HepG2 (cell line): ENCODE results near the gene GNG12. TPM values are rescaled to one million over a fixed set of nuclear protein-coding genes. Genes with fewer than 3 reads are reported as not detected.

Source experiments
- ATAC-seq: fragments of 200-7000 bp; cut with Tn5 transposase; 3 replicates; pipeline ENCODE4 v1.9.1; 2020; ENCODE audit warnings: mild to moderate bottlenecking, moderate library complexity
- BruUV-seq: library from RNA; stranded (reverse); fragments of 400-500 nt; replicated peaks from 2 replicates; lab custom pipeline; 2021; lab: Mats Ljungman, UMichigan
- CTCF ChIA-PET: fragments of 300-600 bp; formaldehyde crosslinking; extraction: SDS; loops from one replicate; lab custom pipeline; 2021; ENCODE audit warnings: low total read pairs, inconsistent platforms, low intra/inter-chr PET ratio; lab: Yijun Ruan, JAX
- POLR2A ChIA-PET: fragments of 350-600 bp; sonication (Branson Sonifier 250); formaldehyde crosslinking; loops from one replicate; lab custom pipeline; 2020; ENCODE audit warnings: antibody characterized with exemption, inconsistent platforms; lab: Yijun Ruan, JAX
- DNase-seq: peaks from one replicate; pipeline ENCODE4 v3.0.0-alpha.2; 2015; ENCODE audit warnings: low spot score
- FAIRE-seq: peaks from 3 replicates; lab custom pipeline; 2011; peaks lifted over from hg19 to GRCh38; lab: Jason Lieb, UNC
- H2AFZ ChIP-seq: one replicate; pipeline ENCODE4 v1.6.1; 2011; ENCODE audit warnings: low read length, inconsistent platforms
- H3K27ac ChIP-seq: fragments of 300-600 bp; 3 replicates; pipeline ENCODE4 v1.8.0; 2011; ENCODE audit warnings: mixed run types, mild to moderate bottlenecking, mixed read lengths, low read length, inconsistent platforms; ENCODE audit not compliant: insufficient read depth; ENCODE audit errors: extremely low read length
- H3K27me3 ChIP-seq, 2 experiments: fragments of 200-600 bp in 1 of 2; 2 replicates in 1 of 2; 3 replicates in 1 of 2; pipeline versions ENCODE4 v1.6.0 to v1.8.0; 2011; ENCODE audit warnings: low read length in 2 of 2, mild to moderate bottlenecking in 2 of 2, moderate library complexity in 2 of 2, inconsistent platforms in 1 of 2; ENCODE audit not compliant: insufficient read depth in 2 of 2, control insufficient read depth in 1 of 2
- H3K36me3 ChIP-seq, 2 experiments: fragments of 200-600 bp in 1 of 2; replicated peaks in 1 of 2; 2 replicates in 1 of 2; 3 replicates in 1 of 2; pipeline versions ENCODE4 v1.5.1 to v1.8.0; 2011; ENCODE audit warnings: low read length in 2 of 2, inconsistent platforms in 1 of 2; ENCODE audit not compliant: insufficient read depth in 2 of 2, control insufficient read depth in 1 of 2
- H3K4me1 ChIP-seq: 2 replicates; pipeline ENCODE4 v1.5.1; 2012; ENCODE audit warnings: low read length, inconsistent platforms; ENCODE audit not compliant: insufficient read depth
- H3K4me2 ChIP-seq: 2 replicates; pipeline ENCODE4 v1.6.0; 2011; ENCODE audit warnings: low read depth, low read length, inconsistent platforms
- H3K4me3 ChIP-seq, 3 experiments: fragments of 200-600 bp in 1 of 3; sonication (generic), shearing (Covaris generic) in 1 of 3; replicated peaks in 1 of 3; 2 replicates each; pipeline ENCODE4 v1.5.1; 2011 to 2016; ENCODE audit warnings: low read length in 3 of 3, inconsistent platforms in 2 of 3, low read depth in 2 of 3, mild to moderate bottlenecking in 2 of 3, control low read depth in 1 of 3, mixed read lengths in 1 of 3; ENCODE audit not compliant: insufficient read depth in 1 of 3
- H3K79me2 ChIP-seq: one replicate; pipeline ENCODE4 v1.6.1; 2011; ENCODE audit warnings: low read length, inconsistent platforms; ENCODE audit not compliant: insufficient read depth
- H3K9ac ChIP-seq: 2 replicates; pipeline ENCODE4 v1.6.0; 2011; ENCODE audit warnings: mild to moderate bottlenecking, low read depth, low read length, inconsistent platforms; ENCODE audit not compliant: insufficient read depth
- H3K9me3 ChIP-seq: 2 replicates; pipeline ENCODE4 v1.5.1; 2012; ENCODE audit warnings: mild to moderate bottlenecking, low read length
- H4K20me1 ChIP-seq: 2 replicates; pipeline ENCODE4 v1.6.0; 2011; ENCODE audit warnings: inconsistent platforms, mild to moderate bottlenecking, low read length, moderate library complexity; ENCODE audit not compliant: insufficient read depth
- ARNT2 ChIP-seq: sonication (generic); formaldehyde crosslinking; IDR thresholded peaks from 2 replicates; pipeline ENCODE4 v1.8.0; 2022; ENCODE audit warnings: mild to moderate bottlenecking, low read depth, missing genetic modification reagents, moderate library complexity
- NBN ChIP-seq: fragments of 450-650 bp; conservative IDR thresholded peaks from 2 replicates; pipeline ENCODE4 v1.6.1; 2017
- NCOA1 ChIP-seq: sonication (generic); formaldehyde crosslinking; IDR thresholded peaks from 2 replicates; pipeline ENCODE4 v1.9.0; 2021; ENCODE audit warnings: missing genetic modification reagents
- SAFB2 ChIP-seq: sonication (generic); formaldehyde crosslinking; IDR thresholded peaks from 2 replicates; pipeline ENCODE4 v1.5.1; 2020; ENCODE audit warnings: missing genetic modification reagents, low read depth, mild to moderate bottlenecking, borderline replicate concordance
- ZBTB7B ChIP-seq: sonication (generic); formaldehyde crosslinking; IDR thresholded peaks from 2 replicates; pipeline ENCODE4 v1.4.0; 2020; ENCODE audit warnings: missing genetic modification reagents
- ZNF549 ChIP-seq: sonication (generic); formaldehyde crosslinking; IDR thresholded peaks from 2 replicates; pipeline ENCODE4 v1.5.0; 2020; ENCODE audit warnings: missing genetic modification reagents
- ZNF768 ChIP-seq: sonication (generic); formaldehyde crosslinking; IDR thresholded peaks from 2 replicates; pipeline ENCODE4 v1.4.0; 2020; ENCODE audit warnings: missing genetic modification reagents
- WGBS: methylation state at CpG from one replicate; pipeline ENCODE4 v1.1.6; 2017; ENCODE audit warnings: low lambda C conversion rate; 5-methylcytosine and 5-hydroxymethylcytosine counted together
- in situ Hi-C: cut with HindIII; loops from 2 replicates; pipeline ENCODE4 v1.10.0; 2017; ENCODE audit warnings: low pct_unique_long_range_greater_than_20kb; ENCODE audit not compliant: extremely low pct_ligation_motif_present
- intact Hi-C: fragments of 100-400 bp; cut with micrococcal nuclease; formaldehyde crosslinking; loops from one replicate; pipeline ENCODE4 v1.10.0; 2022; ENCODE audit not compliant: unreplicated experiment
- polyA plus RNA-seq, 8 experiments: library from polyadenylated mRNA; depleted of rRNA in 3 of 8; stranded (reverse) in 7 of 8; unstranded in 1 of 8; fragments of >200 nt; fragmentation: Illumina TruSeq in 4 of 8; extraction: Trizol in 4 of 8; gene quantifications; 2 replicates each; pipeline versions ENCODE4 v1.2.1 to v1.2.3, GENCODE V29; 2011 to 2016; ENCODE audit warnings: low read depth in 4 of 8, missing spikeins in 1 of 8, mixed read lengths in 1 of 8; ENCODE audit not compliant: insufficient read depth in 1 of 8
- total RNA-seq, 5 experiments: library from RNA; depleted of rRNA; stranded (reverse); fragments of >200 nt; fragmentation: Illumina TruSeq; extraction: Trizol; gene quantifications; 2 replicates each; pipeline ENCODE4 v1.2.3, GENCODE V29; 2016; ENCODE audit warnings: low read depth in 1 of 5
- TF ChIP-seq, protein P1 (sequence below): sonication (generic); formaldehyde crosslinking; conservative IDR thresholded peaks from 2 replicates; pipeline ENCODE4 v1.4.0; 2020; ENCODE audit warnings: missing genetic modification reagents
- TF ChIP-seq, protein P2 (sequence below), 2 experiments: sonication (generic) in 1 of 2; formaldehyde crosslinking in 1 of 2; IDR thresholded peaks; 2 replicates each; pipeline versions ENCODE4 v1.4.0 to v1.6.1; 2016 to 2020; ENCODE audit warnings: borderline replicate concordance in 1 of 2, low read depth in 1 of 2, mild to moderate bottlenecking in 1 of 2, missing genetic modification reagents in 1 of 2

GNG12 gene
- total and polyA plus RNA-seq, 2 of the 13 experiments (the other 11 are each of a cell fraction or from before 2014, with no cell fraction given) = 0.11 TPM

- no peak for ATAC-seq
- FAIRE-seq = no peak
- no peaks in the 10 kb centered on the region for H4K20me1 ChIP-seq
- no peak overlapping the region for H3K4me2 ChIP-seq
- no peak overlapping the region for H3K4me3 ChIP-seq
- H3K79me2 ChIP-seq = no peaks in the 10 kb centered on the region
- H3K9me3 ChIP-seq = no peaks in the 10 kb centered on the region
- H3K4me1 ChIP-seq = peaks cover 52% of the 10 kb centered on the region
- POLR2A ChIA-PET = interaction anchor here (2.6 kb wide), 1 partner anchor 16 kb away, joined by 54 read pairs; the partner anchor contains the start of gene GADD45A
- TF ChIP-seq NBN (no peak), ZNF768 (CRISPR knock-in tag) (peak; percentile 74; the same call in 1 of the 2 replicates)
- TF ChIP-seq, all 625 proteins: peak for 1
- no TSS peak for BruUV-seq
- CTCF ChIA-PET = no interaction called here
- in situ Hi-C loops = no loop called here
- H3K9ac ChIP-seq = no peak overlapping the region
- H3K36me3 ChIP-seq = no peaks in the 10 kb centered on the region
- H3K27me3 ChIP-seq = 0 out of 5 replicates have a peak, but pooled peaks cover 0 to 5% of the 10 kb centered on the region in 2 experiments
- no peak for DNase-seq
- H2AFZ ChIP-seq = no peak overlapping the region
- WGBS = 46% methylated on average over 2 of the region's 2 CpGs
- H3K27ac ChIP-seq = no peak overlapping the region
- intact Hi-C loops = no loop called here
Observed at GRCh38 chr1:67701876-67702275, 131.4 kb downstream of the GNG12 start.

DNA sequence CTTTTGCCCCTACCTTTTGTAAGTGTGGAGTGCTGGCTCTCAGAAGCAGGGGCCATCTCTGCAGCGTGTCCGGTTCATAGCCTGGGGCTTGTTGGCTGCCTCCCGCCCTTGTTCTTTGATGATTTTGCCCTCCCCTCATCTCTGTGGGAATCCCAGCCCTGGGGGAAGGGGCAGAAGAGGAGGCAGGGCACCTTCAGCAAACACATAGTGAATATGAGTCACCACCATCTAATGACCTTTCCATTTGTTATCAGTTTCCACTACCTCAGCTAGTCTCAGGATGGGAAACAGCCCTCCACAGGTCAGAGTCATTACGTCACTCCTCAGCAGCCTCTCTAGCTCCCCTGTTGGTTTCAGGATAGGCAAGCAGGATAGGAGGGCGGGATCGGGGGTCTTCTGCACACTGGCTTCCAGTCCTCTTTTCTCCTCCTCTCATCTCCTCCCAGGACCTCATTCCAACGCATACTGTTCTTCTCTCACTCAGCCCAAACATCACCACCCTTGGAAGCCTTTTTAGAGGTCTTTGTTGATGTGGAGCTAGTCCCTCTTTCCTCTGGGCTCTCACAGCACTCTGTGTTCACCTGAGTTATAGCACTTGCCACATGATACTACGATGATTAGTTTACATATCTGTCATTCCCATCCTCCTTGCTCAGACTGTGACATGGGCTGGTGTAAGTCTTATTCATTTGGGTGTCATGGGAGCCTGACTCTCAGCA, 132.4 kb downstream of the GNG12 start:
- ChIA-PET POLR2A (interaction anchor here (0.9 to 2.6 kb wide), 9 partner anchors 9 to 270 kb away, joined by 3 to 54 read pairs (median 3); partner anchors contain the start of genes GADD45A and SERBP1), CTCF (interaction anchor here (0.8 kb wide), 1 partner anchor 59 kb away, joined by 3 read pairs; no protein-coding TSS in a partner anchor)
- Histone ChIP-seq H3K36me3 (no peaks in the 10 kb centered on the region), H2AFZ (peak overlapping the region; percentile 69), H3K27ac (peak overlapping the region; percentile 61), H3K4me2 (peak overlapping the region; percentile 80), H3K9me3 (no peaks in the 10 kb centered on the region), H3K79me2 (no peaks in the 10 kb centered on the region), H4K20me1 (no peaks in the 10 kb centered on the region), H3K4me1 (peaks cover 60% of the 10 kb centered on the region), H3K9ac (peak overlapping the region; percentile 69), H3K4me3 (peak overlapping the region; percentile 14 to 41 (median 28); a peak in 5 of 6 replicates), H3K27me3 (0 out of 5 replicates have a peak, but pooled peaks cover 0 to 5% of the 10 kb centered on the region in 2 experiments)
- intact Hi-C loops (no loop called here), in situ Hi-C loops (no loop called here)
- ATAC-seq (peak; percentile 89), DNase-seq (peak; percentile 98), FAIRE-seq (peak; percentile 99)
- no TSS peak for BruUV-seq
- WGBS = 2% methylated on average over 8 of the region's 8 CpGs
- TF ChIP-seq, protein P1, sequence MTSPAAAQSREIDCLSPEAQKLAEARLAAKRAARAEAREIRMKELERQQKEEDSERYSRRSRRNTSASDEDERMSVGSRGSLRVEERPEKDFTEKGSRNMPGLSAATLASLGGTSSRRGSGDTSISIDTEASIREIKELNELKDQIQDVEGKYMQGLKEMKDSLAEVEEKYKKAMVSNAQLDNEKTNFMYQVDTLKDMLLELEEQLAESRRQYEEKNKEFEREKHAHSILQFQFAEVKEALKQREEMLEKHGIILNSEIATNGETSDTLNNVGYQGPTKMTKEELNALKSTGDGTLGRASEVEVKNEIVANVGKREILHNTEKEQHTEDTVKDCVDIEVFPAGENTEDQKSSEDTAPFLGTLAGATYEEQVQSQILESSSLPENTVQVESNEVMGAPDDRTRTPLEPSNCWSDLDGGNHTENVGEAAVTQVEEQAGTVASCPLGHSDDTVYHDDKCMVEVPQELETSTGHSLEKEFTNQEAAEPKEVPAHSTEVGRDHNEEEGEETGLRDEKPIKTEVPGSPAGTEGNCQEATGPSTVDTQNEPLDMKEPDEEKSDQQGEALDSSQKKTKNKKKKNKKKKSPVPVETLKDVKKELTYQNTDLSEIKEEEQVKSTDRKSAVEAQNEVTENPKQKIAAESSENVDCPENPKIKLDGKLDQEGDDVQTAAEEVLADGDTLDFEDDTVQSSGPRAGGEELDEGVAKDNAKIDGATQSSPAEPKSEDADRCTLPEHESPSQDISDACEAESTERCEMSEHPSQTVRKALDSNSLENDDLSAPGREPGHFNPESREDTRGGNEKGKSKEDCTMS (CRISPR knock-in tag) = no peak
- no peak for TF ChIP-seq ZNF549 (CRISPR knock-in tag)
- no peak for TF ChIP-seq NCOA1
- peak; percentile 59; the same call in 1 of the 2 replicates for TF ChIP-seq ARNT2 (CRISPR knock-in tag)
- TF ChIP-seq ZBTB7B = peak; percentile 55
- TF ChIP-seq, protein P2, sequence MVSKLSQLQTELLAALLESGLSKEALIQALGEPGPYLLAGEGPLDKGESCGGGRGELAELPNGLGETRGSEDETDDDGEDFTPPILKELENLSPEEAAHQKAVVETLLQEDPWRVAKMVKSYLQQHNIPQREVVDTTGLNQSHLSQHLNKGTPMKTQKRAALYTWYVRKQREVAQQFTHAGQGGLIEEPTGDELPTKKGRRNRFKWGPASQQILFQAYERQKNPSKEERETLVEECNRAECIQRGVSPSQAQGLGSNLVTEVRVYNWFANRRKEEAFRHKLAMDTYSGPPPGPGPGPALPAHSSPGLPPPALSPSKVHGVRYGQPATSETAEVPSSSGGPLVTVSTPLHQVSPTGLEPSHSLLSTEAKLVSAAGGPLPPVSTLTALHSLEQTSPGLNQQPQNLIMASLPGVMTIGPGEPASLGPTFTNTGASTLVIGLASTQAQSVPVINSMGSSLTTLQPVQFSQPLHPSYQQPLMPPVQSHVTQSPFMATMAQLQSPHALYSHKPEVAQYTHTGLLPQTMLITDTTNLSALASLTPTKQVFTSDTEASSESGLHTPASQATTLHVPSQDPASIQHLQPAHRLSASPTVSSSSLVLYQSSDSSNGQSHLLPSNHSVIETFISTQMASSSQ (IDR thresholded peaks at IDR 0.05; ENCODE audit: low read depth) = peak; percentile 24; the same call in 1 of the 2 replicates
- TF ChIP-seq, protein P2 (CRISPR knock-in tag; IDR thresholded peaks at IDR 0.05; ENCODE audit: borderline replicate concordance) = peak; percentile 87
- no peak; the same call in 1 of the 2 replicates for TF ChIP-seq SAFB2
